Measurements from ENCODE around the gene ZRANB3. TPM values are rescaled to one million over a fixed set of nuclear protein-coding genes. Genes with fewer than 3 reads are reported as not detected.
"Not testable (repeated sequence)": the region's sequence is repeated elsewhere in the genome, so short reads cannot be mapped to it uniquely, and the experiment has no call there.

Gene ZRANB3
- total RNA-seq, 4 donors from 2014 or later = 2.8 to 6.9 (median 6.0) TPM

DNA sequence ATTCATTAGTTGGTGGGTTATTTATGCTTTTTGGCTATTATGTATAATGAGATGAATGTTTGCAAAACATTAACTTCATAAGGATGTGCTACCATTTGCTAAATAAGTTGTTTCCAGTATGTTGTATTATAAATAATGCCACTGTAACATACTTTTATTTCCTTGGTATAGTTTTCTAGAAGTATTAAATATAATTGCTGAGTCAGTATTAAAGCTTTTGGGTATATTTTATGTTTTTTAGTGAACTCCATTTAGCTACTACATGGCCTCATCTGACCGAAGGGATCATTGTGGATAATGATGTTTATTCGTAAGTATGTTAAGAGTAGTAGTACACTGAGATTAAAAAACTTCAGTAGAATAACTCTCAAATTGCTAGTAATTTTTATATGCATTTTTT, 405.1 kb downstream of the ZRANB3 start:
- Histone ChIP-seq H3K27me3 (no peaks in the 10 kb centered on the region), H3K36me3 (peaks cover 64% of the 10 kb centered on the region), H3K4me3 (no peak overlapping the region), H3K9me3 (no peaks in the 10 kb centered on the region), H3K4me1 (no peaks in the 10 kb centered on the region), H3K27ac (no peak overlapping the region)
- DNase-seq (ENCODE audit: low spot score in 2 of 2) = no peak
- 96% methylated on average over 2 of the region's 2 CpGs for WGBS
- TF ChIP-seq EP300 (IDR thresholded peaks at IDR 0.05) = no peak
- TF ChIP-seq, protein P1, sequence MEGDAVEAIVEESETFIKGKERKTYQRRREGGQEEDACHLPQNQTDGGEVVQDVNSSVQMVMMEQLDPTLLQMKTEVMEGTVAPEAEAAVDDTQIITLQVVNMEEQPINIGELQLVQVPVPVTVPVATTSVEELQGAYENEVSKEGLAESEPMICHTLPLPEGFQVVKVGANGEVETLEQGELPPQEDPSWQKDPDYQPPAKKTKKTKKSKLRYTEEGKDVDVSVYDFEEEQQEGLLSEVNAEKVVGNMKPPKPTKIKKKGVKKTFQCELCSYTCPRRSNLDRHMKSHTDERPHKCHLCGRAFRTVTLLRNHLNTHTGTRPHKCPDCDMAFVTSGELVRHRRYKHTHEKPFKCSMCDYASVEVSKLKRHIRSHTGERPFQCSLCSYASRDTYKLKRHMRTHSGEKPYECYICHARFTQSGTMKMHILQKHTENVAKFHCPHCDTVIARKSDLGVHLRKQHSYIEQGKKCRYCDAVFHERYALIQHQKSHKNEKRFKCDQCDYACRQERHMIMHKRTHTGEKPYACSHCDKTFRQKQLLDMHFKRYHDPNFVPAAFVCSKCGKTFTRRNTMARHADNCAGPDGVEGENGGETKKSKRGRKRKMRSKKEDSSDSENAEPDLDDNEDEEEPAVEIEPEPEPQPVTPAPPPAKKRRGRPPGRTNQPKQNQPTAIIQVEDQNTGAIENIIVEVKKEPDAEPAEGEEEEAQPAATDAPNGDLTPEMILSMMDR (IDR thresholded peaks at IDR 0.05) = no peak
- TF ChIP-seq POLR2AphosphoS5 (IDR thresholded peaks at IDR 0.05) = no peak
- TF ChIP-seq POLR2A (IDR thresholded peaks at IDR 0.05) = no peak

DNA sequence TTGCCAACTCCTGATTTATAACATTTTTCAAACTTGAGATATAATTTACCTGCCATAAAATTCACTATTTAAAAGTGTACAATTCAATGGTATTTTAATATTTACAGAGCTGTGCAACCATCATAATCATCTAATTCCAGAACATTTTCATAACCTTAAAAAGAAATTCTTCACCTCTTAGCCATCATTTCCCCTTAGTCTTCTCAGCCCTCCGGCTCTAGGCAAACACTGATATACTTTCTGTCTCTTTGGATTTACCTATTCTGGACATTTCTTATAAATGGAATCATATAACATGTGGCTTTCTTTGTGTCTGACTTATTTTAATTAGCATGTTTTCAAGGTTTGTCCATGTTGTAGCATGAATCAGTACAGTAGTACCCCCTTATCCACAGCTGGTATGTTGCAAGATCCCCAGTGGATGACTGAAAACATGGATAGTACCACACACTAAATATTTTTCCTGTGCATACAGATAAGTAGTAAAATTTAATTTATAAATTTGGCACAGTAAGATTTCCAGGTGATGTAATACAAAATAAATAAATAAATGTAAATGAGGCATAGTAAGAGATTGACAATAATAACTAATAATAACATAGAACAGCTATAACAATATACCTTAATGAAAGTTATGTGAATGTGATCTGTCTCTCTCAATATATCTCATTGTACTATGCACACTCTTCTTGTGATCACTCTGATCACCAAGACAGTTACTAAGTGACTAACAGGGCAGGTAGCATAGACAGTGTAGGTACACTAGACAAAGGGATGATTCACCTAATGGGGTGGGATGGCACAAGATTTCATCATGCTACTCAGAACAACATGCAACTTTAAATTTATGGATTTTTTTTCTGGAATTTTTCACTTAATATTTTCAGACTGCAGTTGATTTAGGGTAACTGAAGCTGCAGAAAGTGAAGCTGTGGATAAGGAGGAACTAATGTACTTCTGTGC, 405.8 kb downstream of the ZRANB3 start:
- no peak overlapping the region for H3K4me3 ChIP-seq
- DNase-seq (ENCODE audit: low spot score in 2 of 2) = no peak
- peaks cover 57% of the 10 kb centered on the region for H3K36me3 ChIP-seq
- H3K27ac ChIP-seq = no peak overlapping the region
- H3K9me3 ChIP-seq = no peaks in the 10 kb centered on the region
- no peaks in the 10 kb centered on the region for H3K27me3 ChIP-seq
- H3K4me1 ChIP-seq = no peaks in the 10 kb centered on the region
- 100% methylated on average over 1 of the region's 1 CpG for WGBS
- TF ChIP-seq, protein P1 (IDR thresholded peaks at IDR 0.05) = no peak
- TF ChIP-seq EP300 (IDR thresholded peaks at IDR 0.05) (no peak), POLR2A (IDR thresholded peaks at IDR 0.05) (no peak), POLR2AphosphoS5 (IDR thresholded peaks at IDR 0.05) (no peak)

DNA sequence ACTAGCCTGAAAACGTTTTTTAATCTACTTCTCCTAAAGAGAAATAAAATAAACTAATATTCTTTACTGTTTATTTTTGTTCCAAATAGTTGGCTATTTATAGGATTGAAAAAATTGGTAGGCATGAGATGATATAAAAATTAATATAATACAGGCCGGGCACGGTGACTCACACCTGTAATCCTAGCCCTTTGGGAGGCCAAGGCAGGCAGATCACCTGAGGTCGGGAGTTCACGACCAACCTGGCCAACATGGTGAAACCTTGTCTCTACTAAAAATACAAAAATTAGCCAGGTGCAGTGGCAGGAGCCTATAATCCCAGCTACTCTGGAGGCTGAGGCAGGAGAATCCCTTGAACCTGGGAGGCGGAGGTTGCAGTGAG, 409.4 kb downstream of the ZRANB3 start:
- H3K9me3 ChIP-seq; H3K4me3 ChIP-seq; H3K4me1 ChIP-seq; H3K27ac ChIP-seq; H3K27me3 ChIP-seq; DNase-seq (ENCODE audit: low spot score in 2 of 2): not testable (repeated sequence)
- 92% methylated on average over 6 of the region's 6 CpGs for WGBS
- H3K36me3 ChIP-seq = peaks cover 37% of the 10 kb centered on the region

DNA sequence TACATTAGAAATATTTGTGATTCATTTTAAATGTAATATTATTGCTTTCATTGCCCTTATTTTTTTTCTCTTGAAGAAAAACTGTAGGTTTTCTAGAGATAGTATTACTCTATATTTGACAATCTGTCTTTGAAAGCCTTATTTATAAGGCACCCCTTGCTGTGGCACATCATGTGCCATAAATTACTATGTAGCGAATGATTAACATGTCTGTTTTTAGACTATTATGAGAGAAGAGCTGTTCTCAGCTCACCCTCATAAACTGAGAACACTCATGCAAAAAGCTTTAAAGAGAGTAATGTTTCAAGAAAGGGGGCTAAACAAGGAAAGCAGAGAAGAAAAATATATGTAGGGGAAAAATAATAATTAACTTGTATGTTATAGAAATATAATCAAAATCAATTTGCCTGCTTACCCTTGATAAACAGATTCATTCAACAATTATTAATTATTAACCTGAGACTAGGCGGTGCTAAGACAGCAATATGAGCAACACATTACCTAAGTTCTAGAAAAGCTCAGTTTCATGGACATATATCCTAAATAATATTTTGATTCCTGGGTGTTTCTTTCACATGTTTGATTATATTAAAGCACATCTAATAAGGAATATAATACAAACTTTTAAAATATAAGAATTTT, 409.9 kb downstream of the ZRANB3 start:
- no peaks in the 10 kb centered on the region for H3K27me3 ChIP-seq
- no peak for DNase-seq (ENCODE audit: low spot score in 2 of 2)
- 98% methylated on average over 2 of the region's 2 CpGs for whole genome bisulfite sequencing
- H3K36me3 ChIP-seq = peaks cover 31% of the 10 kb centered on the region
- no peak overlapping the region for H3K27ac ChIP-seq
- H3K4me3 ChIP-seq = no peak overlapping the region
- no peaks in the 10 kb centered on the region for H3K9me3 ChIP-seq
- H3K4me1 ChIP-seq = no peaks in the 10 kb centered on the region
- TF ChIP-seq POLR2A (IDR thresholded peaks at IDR 0.05) (no peak), EP300 (IDR thresholded peaks at IDR 0.05) (no peak), POLR2AphosphoS5 (IDR thresholded peaks at IDR 0.05) (no peak)
- TF ChIP-seq, protein P1 (IDR thresholded peaks at IDR 0.05) = no peak

DNA sequence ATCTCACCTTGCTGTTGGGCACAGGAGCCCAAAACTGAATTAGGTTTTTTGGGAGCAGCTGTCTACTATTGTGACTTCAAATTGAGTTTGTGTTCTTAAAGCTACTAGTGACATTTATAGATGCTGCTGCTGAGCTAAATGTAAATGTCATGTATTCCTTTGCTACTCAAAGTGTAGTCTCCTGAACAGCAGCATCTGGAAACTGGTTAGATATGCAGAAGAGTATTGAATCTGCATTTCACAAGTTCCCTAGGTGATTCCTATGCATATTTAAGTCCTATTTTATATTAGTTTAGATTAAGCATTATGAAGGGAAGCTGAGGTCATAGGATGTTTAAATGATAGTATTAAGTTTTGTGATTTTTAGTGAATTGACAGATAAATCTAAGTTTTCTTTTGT, 411.4 kb downstream of the ZRANB3 start:
- no peak for DNase-seq (ENCODE audit: low spot score in 2 of 2)
- Histone ChIP-seq H3K27me3 (no peaks in the 10 kb centered on the region), H3K4me1 (no peaks in the 10 kb centered on the region), H3K4me3 (no peak overlapping the region), H3K36me3 (peaks cover 33% of the 10 kb centered on the region), H3K9me3 (no peaks in the 10 kb centered on the region), H3K27ac (no peak overlapping the region)
- TF ChIP-seq POLR2A (IDR thresholded peaks at IDR 0.05) = no peak
- TF ChIP-seq, protein P1 (IDR thresholded peaks at IDR 0.05) = no peak
- no peak for TF ChIP-seq EP300 (IDR thresholded peaks at IDR 0.05)
- TF ChIP-seq POLR2AphosphoS5 (IDR thresholded peaks at IDR 0.05) = no peak

All from suprapubic skin (tissue), 4 donors.